Measurements from ENCODE around the gene ELF3. TPM values are rescaled to one million over a fixed set of nuclear protein-coding genes. Genes with fewer than 3 reads are reported as not detected.
A peak's percentile ranks its signal among the peaks of the same experiment; 100 is the strongest.

Gene ELF3
- total and polyA plus RNA-seq, 2 of the 13 experiments (the other 11 are each of a cell fraction or from before 2014, with no cell fraction given): 11.5 to 55.1 TPM

DNA sequence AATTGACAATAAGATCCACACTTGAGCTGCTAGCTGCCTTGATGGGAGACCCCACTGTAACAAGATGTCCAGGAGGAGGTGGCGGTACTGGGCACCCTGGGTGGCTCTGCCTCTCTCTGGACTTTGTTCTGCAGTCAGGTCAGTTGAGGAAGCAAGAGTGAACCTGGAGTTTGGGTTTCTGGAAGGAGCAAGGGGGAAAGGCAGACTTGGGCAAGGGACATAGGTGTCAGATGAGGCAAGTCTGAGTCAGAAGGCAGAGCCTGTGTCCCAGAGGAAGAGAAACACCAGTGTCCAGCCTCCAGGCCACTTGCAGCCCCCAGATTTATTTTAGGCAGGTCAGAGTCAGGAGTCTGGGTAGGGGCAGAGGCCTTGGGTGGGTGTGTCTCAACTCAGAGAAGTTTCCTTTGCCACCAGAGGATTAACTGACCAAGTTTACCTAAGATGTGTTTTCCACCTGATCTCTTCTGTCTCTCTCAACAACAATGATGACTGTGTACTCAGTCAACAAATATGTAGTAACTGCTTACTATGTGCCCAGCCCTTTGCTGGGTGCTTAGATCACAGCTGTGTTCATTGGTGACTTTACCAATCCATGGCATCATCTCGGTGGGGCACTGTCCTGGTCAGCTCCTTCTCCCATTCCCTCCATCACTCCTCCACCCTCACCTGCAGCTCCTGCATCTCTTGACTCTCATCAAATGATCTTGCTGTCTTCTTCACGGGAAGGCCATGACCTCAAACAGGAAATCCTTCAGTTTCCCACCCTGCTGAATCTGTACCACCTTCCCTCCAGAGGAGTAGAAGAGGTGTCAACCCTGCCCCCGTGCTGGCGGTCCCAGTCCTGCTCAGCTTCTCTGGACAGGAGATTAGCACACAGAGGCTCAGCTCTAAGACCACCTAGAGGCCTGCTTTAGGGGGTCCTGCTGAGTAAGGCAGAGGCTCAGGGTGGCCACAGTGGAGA is 36.6 kb downstream of the ELF3 start (continued):
- TF ChIP-seq ZNF619 (CRISPR knock-in tag; IDR thresholded peaks at IDR 0.05) (no peak), ZNF33A (CRISPR knock-in tag; IDR thresholded peaks at IDR 0.05; ENCODE audit: borderline replicate concordance) (no peak), ZNF841 (CRISPR knock-in tag; IDR thresholded peaks at IDR 0.05; ENCODE audit: borderline replicate concordance) (no peak), ZNF672 (CRISPR knock-in tag; IDR thresholded peaks at IDR 0.05) (no peak), RFX5 (IDR thresholded peaks at IDR 0.05; ENCODE audit: low read depth, low read length) (no peak), ZNF775 (CRISPR knock-in tag; IDR thresholded peaks at IDR 0.05; ENCODE audit: borderline replicate concordance) (no peak), IKZF1 (IDR thresholded peaks at IDR 0.05) (no peak), SSRP1 (CRISPR knock-in tag; IDR thresholded peaks at IDR 0.05) (no peak), NFE2L2 (IDR thresholded peaks at IDR 0.05; ENCODE audit: low read length) (no peak), RBM22 (optimal IDR thresholded peaks at IDR 0.05; ENCODE audit: low read length) (no peak), ATAD3A (CRISPR knock-in tag; IDR thresholded peaks at IDR 0.05) (no peak), NFYB (CRISPR knock-in tag; IDR thresholded peaks at IDR 0.05) (no peak), RFX1 (IDR thresholded peaks at IDR 0.05) (no peak), GATAD2A (CRISPR knock-in tag; IDR thresholded peaks at IDR 0.05) (peak; percentile 89), HDAC2 (CRISPR knock-in tag; IDR thresholded peaks at IDR 0.05) (peak; percentile 47), PRPF4 (IDR thresholded peaks at IDR 0.05; ENCODE audit: low read depth, low read length, poor library complexity, severe bottlenecking) (no peak)
- TF ChIP-seq, protein P1, sequence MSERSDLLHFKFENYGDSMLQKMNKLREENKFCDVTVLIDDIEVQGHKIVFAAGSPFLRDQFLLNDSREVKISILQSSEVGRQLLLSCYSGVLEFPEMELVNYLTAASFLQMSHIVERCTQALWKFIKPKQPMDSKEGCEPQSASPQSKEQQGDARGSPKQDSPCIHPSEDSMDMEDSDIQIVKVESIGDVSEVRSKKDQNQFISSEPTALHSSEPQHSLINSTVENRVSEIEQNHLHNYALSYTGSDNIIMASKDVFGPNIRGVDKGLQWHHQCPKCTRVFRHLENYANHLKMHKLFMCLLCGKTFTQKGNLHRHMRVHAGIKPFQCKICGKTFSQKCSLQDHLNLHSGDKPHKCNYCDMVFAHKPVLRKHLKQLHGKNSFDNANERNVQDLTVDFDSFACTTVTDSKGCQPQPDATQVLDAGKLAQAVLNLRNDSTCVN (CRISPR knock-in tag; IDR thresholded peaks at IDR 0.05; ENCODE audit: borderline replicate concordance): no peak
- TF ChIP-seq, protein P2, sequence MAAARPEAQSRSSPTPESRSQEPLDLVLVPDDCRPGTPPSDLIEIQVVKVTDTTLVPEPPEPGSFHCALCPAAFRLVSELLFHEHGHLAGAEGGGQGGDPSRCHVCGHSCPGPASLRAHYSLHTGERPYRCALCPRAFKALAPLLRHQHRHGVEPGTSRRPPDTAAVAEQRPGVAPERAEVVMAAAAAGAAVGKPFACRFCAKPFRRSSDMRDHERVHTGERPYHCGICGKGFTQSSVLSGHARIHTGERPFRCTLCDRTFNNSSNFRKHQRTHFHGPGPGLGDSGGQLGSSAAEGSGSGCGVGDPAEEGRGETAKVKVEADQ (CRISPR knock-in tag; IDR thresholded peaks at IDR 0.05; ENCODE audit: borderline replicate concordance): no peak
- TF ChIP-seq, protein P3, sequence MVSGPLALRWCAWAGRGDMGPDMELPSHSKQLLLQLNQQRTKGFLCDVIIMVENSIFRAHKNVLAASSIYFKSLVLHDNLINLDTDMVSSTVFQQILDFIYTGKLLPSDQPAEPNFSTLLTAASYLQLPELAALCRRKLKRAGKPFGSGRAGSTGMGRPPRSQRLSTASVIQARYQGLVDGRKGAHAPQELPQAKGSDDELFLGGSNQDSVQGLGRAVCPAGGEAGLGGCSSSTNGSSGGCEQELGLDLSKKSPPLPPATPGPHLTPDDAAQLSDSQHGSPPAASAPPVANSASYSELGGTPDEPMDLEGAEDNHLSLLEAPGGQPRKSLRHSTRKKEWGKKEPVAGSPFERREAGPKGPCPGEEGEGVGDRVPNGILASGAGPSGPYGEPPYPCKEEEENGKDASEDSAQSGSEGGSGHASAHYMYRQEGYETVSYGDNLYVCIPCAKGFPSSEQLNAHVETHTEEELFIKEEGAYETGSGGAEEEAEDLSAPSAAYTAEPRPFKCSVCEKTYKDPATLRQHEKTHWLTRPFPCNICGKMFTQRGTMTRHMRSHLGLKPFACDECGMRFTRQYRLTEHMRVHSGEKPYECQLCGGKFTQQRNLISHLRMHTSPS (CRISPR knock-in tag; IDR thresholded peaks at IDR 0.05; ENCODE audit: low read depth): peak; percentile 88; the same call in 1 of the 2 replicates
- TF ChIP-seq, protein P4, sequence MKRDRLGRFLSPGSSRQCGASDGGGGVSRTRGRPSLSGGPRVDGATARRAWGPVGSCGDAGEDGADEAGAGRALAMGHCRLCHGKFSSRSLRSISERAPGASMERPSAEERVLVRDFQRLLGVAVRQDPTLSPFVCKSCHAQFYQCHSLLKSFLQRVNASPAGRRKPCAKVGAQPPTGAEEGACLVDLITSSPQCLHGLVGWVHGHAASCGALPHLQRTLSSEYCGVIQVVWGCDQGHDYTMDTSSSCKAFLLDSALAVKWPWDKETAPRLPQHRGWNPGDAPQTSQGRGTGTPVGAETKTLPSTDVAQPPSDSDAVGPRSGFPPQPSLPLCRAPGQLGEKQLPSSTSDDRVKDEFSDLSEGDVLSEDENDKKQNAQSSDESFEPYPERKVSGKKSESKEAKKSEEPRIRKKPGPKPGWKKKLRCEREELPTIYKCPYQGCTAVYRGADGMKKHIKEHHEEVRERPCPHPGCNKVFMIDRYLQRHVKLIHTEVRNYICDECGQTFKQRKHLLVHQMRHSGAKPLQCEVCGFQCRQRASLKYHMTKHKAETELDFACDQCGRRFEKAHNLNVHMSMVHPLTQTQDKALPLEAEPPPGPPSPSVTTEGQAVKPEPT (CRISPR knock-in tag; IDR thresholded peaks at IDR 0.05; ENCODE audit: low read depth): no peak
- TF ChIP-seq, protein P5, sequence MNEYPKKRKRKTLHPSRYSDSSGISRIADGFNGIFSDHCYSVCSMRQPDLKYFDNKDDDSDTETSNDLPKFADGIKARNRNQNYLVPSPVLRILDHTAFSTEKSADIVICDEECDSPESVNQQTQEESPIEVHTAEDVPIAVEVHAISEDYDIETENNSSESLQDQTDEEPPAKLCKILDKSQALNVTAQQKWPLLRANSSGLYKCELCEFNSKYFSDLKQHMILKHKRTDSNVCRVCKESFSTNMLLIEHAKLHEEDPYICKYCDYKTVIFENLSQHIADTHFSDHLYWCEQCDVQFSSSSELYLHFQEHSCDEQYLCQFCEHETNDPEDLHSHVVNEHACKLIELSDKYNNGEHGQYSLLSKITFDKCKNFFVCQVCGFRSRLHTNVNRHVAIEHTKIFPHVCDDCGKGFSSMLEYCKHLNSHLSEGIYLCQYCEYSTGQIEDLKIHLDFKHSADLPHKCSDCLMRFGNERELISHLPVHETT (CRISPR knock-in tag; conservative IDR thresholded peaks at IDR 0.05): no peak
- TF ChIP-seq, protein P6, sequence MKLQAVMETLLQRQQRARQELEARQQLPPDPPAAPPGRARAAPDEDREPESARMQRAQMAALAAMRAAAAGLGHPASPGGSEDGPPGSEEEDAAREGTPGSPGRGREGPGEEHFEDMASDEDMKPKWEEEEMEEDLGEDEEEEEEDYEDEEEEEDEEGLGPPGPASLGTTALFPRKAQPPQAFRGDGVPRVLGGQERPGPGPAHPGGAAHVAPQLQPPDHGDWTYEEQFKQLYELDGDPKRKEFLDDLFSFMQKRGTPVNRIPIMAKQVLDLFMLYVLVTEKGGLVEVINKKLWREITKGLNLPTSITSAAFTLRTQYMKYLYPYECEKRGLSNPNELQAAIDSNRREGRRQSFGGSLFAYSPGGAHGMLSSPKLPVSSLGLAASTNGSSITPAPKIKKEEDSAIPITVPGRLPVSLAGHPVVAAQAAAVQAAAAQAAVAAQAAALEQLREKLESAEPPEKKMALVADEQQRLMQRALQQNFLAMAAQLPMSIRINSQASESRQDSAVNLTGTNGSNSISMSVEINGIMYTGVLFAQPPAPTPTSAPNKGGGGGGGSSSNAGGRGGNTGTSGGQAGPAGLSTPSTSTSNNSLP (IDR thresholded peaks at IDR 0.05; ENCODE audit: low read depth, low read length): no peak
